ENCODE results near the gene SMTNL2. TPM values are rescaled to one million over a fixed set of nuclear protein-coding genes. Genes with fewer than 3 reads are reported as not detected.

The SMTNL2 gene
- total RNA-seq, 1 experiment from 2014 or later, result 39.3 TPM

DNA sequence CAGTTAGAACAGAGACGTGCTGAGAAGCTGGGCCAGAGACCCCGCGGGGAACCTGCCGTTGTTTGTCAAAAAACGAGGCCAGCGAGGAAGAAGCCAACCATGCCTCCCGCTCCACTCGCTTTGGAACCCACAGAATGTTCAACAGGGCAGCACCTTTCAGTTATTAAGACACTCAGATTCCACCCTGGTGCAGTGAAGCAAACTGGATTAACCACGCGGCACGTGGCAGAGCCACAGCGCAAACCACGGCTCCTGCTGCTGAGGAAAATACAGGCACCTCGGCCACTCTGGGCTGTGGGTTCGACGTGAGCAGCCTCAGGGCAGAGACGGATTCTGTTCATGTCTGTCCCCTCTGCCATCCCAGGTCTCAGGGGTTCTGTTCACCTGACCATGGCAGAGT lies 32.8 kb downstream of the SMTNL2 start:
- Mint-ChIP-seq H3K27me3 (ENCODE audit: insufficient read depth, unreplicated experiment) (no peaks in the 10 kb centered on the region), H3K9me3 (ENCODE audit: unreplicated experiment) (no peaks in the 10 kb centered on the region), H3K36me3 (ENCODE audit: insufficient read depth, unreplicated experiment) (peaks cover 36% of the 10 kb centered on the region), H3K4me3 (ENCODE audit: unreplicated experiment) (no peak overlapping the region), H3K27ac (ENCODE audit: unreplicated experiment) (no peak overlapping the region), H3K4me1 (ENCODE audit: low read depth, unreplicated experiment) (peaks cover 6% of the 10 kb centered on the region)
- no peaks in the 10 kb centered on the region for H3K9me3 ChIP-seq
- ChIA-PET CTCF (no interaction called here), POLR2A (no interaction called here)
- H3K4me1 ChIP-seq, result no peaks in the 10 kb centered on the region
- intact Hi-C loops (cut with micrococcal nuclease; ENCODE audit: unreplicated experiment), result no loop called here
- no peaks in the 10 kb centered on the region for H3K27me3 ChIP-seq (replicated peaks; ENCODE audit: control insufficient read depth, insufficient read depth, low read length)
- no peaks in the 10 kb centered on the region for H3K36me3 ChIP-seq (ENCODE audit: control insufficient read depth, insufficient read depth, low read length)
- no peak overlapping the region for H3K4me3 ChIP-seq (ENCODE audit: low read depth, low read length)
- TF ChIP-seq, protein P1, sequence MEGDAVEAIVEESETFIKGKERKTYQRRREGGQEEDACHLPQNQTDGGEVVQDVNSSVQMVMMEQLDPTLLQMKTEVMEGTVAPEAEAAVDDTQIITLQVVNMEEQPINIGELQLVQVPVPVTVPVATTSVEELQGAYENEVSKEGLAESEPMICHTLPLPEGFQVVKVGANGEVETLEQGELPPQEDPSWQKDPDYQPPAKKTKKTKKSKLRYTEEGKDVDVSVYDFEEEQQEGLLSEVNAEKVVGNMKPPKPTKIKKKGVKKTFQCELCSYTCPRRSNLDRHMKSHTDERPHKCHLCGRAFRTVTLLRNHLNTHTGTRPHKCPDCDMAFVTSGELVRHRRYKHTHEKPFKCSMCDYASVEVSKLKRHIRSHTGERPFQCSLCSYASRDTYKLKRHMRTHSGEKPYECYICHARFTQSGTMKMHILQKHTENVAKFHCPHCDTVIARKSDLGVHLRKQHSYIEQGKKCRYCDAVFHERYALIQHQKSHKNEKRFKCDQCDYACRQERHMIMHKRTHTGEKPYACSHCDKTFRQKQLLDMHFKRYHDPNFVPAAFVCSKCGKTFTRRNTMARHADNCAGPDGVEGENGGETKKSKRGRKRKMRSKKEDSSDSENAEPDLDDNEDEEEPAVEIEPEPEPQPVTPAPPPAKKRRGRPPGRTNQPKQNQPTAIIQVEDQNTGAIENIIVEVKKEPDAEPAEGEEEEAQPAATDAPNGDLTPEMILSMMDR (IDR thresholded peaks at IDR 0.05; ENCODE audit: insufficient read depth in 1 of 2, low read depth in 1 of 2, low read length in 1 of 2, severe bottlenecking in 1 of 2, unreplicated experiment in 1 of 2), result no peak
- BruUV-seq (replicated peaks), result TSS peak; percentile 6
- no peak for DNase-seq

- intact Hi-C loops (cut with micrococcal nuclease; ENCODE audit: unreplicated experiment), result no loop called here
- no peak overlapping the region for H3K4me3 Mint-ChIP-seq (ENCODE audit: unreplicated experiment)
- H3K4me1 ChIP-seq, result no peaks in the 10 kb centered on the region
- H3K36me3 Mint-ChIP-seq (ENCODE audit: insufficient read depth, unreplicated experiment), result peaks cover 36% of the 10 kb centered on the region
- no peaks in the 10 kb centered on the region for H3K9me3 Mint-ChIP-seq (ENCODE audit: unreplicated experiment)
- no peak overlapping the region for H3K27ac Mint-ChIP-seq (ENCODE audit: unreplicated experiment)
- peaks cover 6% of the 10 kb centered on the region for H3K4me1 Mint-ChIP-seq (ENCODE audit: low read depth, unreplicated experiment)
- no peaks in the 10 kb centered on the region for H3K27me3 ChIP-seq (replicated peaks; ENCODE audit: control insufficient read depth, insufficient read depth, low read length)
- DNase-seq, result no peak
- TF ChIP-seq, protein P1 (IDR thresholded peaks at IDR 0.05; ENCODE audit: insufficient read depth in 1 of 2, low read depth in 1 of 2, low read length in 1 of 2, severe bottlenecking in 1 of 2, unreplicated experiment in 1 of 2), result no peak
- H3K4me3 ChIP-seq (ENCODE audit: low read depth, low read length), result no peak overlapping the region
- ChIA-PET POLR2A (no interaction called here), CTCF (no interaction called here)
- H3K27me3 Mint-ChIP-seq (ENCODE audit: insufficient read depth, unreplicated experiment), result no peaks in the 10 kb centered on the region
- BruUV-seq (replicated peaks), result no TSS peak
- H3K9me3 ChIP-seq, result no peaks in the 10 kb centered on the region
- H3K36me3 ChIP-seq (ENCODE audit: control insufficient read depth, insufficient read depth, low read length), result no peaks in the 10 kb centered on the region
Measured at GRCh38 chr17:4617590-4618351, 33.4 kb downstream of the SMTNL2 start.

DNA sequence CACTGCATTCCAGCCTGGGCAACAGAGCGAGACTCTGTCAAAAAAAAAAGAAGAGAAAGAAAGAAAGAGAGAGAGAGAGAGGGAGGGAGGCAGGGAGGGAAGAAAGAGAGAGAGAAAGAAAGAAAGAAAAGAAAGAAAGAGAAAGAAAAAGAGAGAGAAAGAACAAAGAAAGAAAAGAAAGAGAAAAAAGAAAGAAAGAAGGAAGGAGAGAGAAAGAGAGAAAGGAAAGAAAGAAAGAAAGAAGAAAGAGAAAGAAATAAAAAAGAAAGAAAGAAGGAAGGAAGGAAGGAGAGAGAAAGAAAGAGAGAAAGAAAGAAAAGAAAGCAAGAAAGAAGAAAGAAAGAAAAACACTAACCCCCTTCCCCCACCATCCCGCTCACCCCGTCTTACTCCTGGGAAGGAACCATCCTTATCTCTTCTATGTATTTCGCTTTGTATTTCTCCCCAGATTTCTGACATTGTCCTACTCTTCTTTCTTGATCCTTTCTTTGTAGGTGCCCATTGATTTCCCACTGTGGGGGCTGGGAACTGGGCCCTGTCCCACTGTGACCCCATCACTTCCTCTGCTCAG lies 36.3 kb downstream of the SMTNL2 start:
- H3K27me3 Mint-ChIP-seq (ENCODE audit: insufficient read depth, unreplicated experiment), result no peaks in the 10 kb centered on the region
- no TSS peak for BruUV-seq (replicated peaks)

More for the DNA sequence above, 36.3 kb downstream of the SMTNL2 start:
- POLR2A ChIA-PET, result interaction anchor here (0.6 kb wide), 1 partner anchor 40 kb away, joined by 7 read pairs; no protein-coding TSS in a partner anchor
- Histone ChIP-seq H3K27me3 (replicated peaks; ENCODE audit: control insufficient read depth, insufficient read depth, low read length) (no peaks in the 10 kb centered on the region), H3K4me1 (no peaks in the 10 kb centered on the region), H3K4me3 (ENCODE audit: low read depth, low read length) (no peak overlapping the region), H3K36me3 (ENCODE audit: control insufficient read depth, insufficient read depth, low read length) (no peaks in the 10 kb centered on the region), H3K9me3 (no peaks in the 10 kb centered on the region)
- TF ChIP-seq, protein P1 (IDR thresholded peaks at IDR 0.05; ENCODE audit: insufficient read depth in 1 of 2, low read depth in 1 of 2, low read length in 1 of 2, severe bottlenecking in 1 of 2, unreplicated experiment in 1 of 2), result no peak
- peaks cover 5% of the 10 kb centered on the region for H3K4me1 Mint-ChIP-seq (ENCODE audit: low read depth, unreplicated experiment)
- no peaks in the 10 kb centered on the region for H3K9me3 Mint-ChIP-seq (ENCODE audit: unreplicated experiment)
- CTCF ChIA-PET, result no interaction called here
- no peak overlapping the region for H3K27ac Mint-ChIP-seq (ENCODE audit: unreplicated experiment)
- intact Hi-C loops (cut with micrococcal nuclease; ENCODE audit: unreplicated experiment), result no loop called here
- H3K36me3 Mint-ChIP-seq (ENCODE audit: insufficient read depth, unreplicated experiment), result peaks cover 27% of the 10 kb centered on the region
- no peak for DNase-seq
- no peak overlapping the region for H3K4me3 Mint-ChIP-seq (ENCODE audit: unreplicated experiment)
